ENCODE measurements around the gene ADAM12.

ADAM12 gene, protein sequence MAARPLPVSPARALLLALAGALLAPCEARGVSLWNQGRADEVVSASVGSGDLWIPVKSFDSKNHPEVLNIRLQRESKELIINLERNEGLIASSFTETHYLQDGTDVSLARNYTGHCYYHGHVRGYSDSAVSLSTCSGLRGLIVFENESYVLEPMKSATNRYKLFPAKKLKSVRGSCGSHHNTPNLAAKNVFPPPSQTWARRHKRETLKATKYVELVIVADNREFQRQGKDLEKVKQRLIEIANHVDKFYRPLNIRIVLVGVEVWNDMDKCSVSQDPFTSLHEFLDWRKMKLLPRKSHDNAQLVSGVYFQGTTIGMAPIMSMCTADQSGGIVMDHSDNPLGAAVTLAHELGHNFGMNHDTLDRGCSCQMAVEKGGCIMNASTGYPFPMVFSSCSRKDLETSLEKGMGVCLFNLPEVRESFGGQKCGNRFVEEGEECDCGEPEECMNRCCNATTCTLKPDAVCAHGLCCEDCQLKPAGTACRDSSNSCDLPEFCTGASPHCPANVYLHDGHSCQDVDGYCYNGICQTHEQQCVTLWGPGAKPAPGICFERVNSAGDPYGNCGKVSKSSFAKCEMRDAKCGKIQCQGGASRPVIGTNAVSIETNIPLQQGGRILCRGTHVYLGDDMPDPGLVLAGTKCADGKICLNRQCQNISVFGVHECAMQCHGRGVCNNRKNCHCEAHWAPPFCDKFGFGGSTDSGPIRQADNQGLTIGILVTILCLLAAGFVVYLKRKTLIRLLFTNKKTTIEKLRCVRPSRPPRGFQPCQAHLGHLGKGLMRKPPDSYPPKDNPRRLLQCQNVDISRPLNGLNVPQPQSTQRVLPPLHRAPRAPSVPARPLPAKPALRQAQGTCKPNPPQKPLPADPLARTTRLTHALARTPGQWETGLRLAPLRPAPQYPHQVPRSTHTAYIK

GRCh38 chr10:126387931-126388911 is at the start of gene ADAM12:
TSS of gene ADAM12 (minus strand) at chr10:126388477. CDS start at chr10:126388145, 332 bp downstream.
- no peak for DNase-seq (ENCODE audit: low read depth, low spot score)
- H3K27ac ChIP-seq, result no peak within 1 kb of the TSS

DNA sequence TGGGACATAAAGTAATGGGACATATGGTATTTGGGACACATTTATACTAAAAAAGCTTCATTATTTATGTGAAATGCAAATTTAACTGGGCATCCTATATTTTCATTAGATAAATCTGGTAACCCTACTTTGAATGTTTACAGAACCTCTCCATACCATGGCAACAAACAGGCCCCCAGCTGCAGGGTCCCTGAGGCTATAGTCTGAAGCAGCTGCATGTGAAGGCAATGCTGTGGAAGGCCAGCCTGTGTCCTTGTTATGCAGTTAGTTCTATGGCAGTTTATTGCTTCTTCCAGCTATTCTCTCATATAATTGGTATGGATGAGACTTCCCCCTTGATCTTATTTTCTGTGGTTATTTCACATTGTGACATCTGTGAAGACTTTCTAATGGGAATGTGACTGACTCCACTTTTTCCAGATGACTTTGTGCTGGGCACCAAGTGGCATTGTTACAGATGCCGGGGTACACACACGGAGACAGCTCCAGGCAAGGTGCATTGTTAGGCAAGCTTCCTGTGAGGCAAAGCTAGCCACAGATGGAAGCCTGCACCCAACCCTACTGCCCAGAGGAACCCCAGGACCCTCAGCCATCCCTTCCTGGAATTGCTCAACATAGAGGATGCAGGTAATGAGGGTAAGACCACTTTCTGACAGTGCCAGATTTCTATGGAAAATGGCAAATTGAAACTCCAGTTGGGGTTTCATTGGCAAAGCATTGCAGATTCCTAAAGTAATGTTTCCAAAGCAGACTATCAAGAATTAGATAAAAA is 49.5 kb upstream of the ADAM12 start:
- no peak for DNase-seq (ENCODE audit: low read depth, low spot score)
- H3K27ac ChIP-seq, result no peak overlapping the region

- DNase-seq (ENCODE audit: low read depth, low spot score), result no peak
- no peak overlapping the region for H3K27ac ChIP-seq
Measured at GRCh38 chr10:126434235-126434634, 46.0 kb upstream of the ADAM12 start.

DNA sequence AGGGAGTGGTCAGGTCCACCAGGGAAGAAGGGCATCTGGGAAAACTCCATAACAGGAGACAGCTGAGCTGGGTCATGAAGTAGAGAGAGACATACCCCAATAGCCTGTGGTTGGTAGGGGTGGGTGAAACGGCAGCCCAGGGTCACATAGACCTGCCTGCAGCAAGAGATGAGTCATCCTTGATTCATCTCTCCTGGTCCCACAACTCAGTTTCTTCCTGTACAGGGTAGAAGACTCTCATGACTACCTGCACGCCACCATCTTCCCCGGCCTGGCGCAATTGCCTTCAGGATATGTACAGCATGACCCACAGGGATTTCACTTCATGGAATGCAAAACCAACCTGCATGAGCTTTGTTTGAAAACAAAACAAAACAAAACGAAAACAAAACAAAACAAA is 45.1 kb upstream of the ADAM12 start:
- peak; percentile 57 for DNase-seq (ENCODE audit: low read depth, low spot score)

GRCh38 chr10:126432507-126432906 is 44.2 kb upstream of the ADAM12 start:
- H3K27ac ChIP-seq, result no peak overlapping the region
- DNase-seq (ENCODE audit: low read depth, low spot score), result no peak

More for the DNA sequence above, 45.1 kb upstream of the ADAM12 start:
- H3K27ac ChIP-seq, result no peak overlapping the region

- no peak overlapping the region for H3K27ac ChIP-seq
- DNase-seq (ENCODE audit: low read depth, low spot score), result no peak
Measured at GRCh38 chr10:126431816-126432215, 43.5 kb upstream of the ADAM12 start.

DNA sequence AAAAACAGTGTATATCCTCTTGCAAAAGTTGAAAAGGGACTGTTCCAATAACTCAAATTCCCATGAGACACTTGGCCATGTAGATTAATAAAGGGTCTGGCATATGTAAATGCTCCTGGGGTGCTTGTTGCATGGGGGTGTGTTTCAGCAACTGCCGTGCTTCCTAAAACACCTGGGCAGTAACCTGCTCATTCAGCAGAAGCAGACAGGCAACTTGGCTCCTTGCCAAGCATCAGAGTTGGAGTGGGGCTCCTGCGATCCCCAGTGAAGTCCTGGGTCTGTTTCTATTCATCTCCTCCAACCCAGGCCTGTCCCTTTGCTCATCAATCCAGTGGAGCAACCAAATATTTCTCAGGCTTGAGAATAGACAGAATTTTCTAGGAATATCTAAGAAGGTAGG is 42.2 kb upstream of the ADAM12 start:
- H3K27ac ChIP-seq, result no peak overlapping the region
- DNase-seq (ENCODE audit: low read depth, low spot score), result no peak

GRCh38 chr10:126429275-126429674 is 41.0 kb upstream of the ADAM12 start:
- H3K27ac ChIP-seq, result no peak overlapping the region
- DNase-seq (ENCODE audit: low read depth, low spot score), result no peak

DNA sequence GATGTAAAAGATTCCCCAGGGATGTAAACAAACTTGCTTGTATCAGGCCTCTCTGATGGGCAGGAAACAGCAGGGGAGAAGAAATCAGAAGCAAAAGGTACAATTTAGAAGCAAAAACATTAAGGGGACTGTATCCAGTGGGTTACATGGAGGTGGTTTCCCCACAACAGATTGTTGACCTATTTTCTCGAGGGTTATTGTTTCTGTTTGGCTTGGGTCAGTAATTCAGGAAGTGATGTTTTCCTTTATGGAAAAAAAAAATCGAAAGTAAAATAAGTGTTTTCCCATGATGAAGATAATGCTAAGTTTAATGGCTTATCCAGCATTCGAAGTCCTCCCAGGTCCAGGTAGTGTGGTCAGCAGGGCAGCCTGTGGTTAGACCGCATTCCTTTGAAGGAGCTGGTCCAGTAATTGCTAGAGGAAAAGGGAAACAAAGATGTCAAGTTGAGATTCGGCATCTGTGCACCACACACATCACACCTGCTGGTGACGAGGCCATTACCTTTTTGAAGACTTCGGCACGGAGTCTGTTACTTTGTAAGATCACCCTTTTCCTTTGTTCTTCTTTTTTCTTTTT is 37.3 kb upstream of the ADAM12 start:
- no peak for DNase-seq (ENCODE audit: low read depth, low spot score)

GRCh38 chr10:126425032-126425431 is 36.8 kb upstream of the ADAM12 start:
- no peak for DNase-seq (ENCODE audit: low read depth, low spot score)
- H3K27ac ChIP-seq, result no peak overlapping the region

More for the DNA sequence above, 37.3 kb upstream of the ADAM12 start:
- H3K27ac ChIP-seq, result no peak overlapping the region

DNA sequence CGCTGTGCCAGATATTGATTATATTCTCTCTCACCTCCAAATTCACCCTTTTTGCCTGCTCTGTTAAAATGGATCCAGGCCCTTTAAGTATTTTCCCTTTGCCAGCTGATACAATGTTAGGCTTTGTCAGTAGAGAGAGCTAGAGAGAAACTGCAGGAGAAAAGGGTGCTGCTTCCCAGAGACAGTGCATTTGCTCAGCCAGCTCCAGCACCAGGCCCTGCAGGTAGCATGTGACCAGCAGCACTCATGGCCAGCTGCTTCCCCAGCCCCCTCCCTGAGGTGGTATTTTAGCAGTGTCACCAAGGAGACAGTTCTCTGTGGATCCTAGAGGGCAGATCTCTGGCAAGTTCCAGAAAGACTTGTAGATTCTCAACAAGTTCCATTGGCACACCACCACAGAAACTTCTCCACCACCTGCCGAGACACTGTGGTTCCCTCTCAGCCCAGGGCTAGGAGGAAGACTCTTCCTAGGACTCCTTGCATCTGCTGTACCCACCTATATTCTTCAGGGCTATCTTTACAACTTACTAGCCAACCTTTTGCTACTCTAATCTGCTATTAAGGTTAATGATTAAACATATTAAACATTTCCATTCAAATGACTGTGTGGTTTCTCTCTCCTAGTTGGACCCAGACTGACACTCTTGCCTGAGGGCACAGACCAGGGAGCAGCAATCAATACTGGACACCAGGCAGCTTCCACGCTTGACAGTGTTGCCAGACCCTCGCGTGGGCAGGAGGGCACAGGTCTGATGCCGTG is 35.6 kb upstream of the ADAM12 start:
- no peak overlapping the region for H3K27ac ChIP-seq
- no peak for DNase-seq (ENCODE audit: low read depth, low spot score)

DNA sequence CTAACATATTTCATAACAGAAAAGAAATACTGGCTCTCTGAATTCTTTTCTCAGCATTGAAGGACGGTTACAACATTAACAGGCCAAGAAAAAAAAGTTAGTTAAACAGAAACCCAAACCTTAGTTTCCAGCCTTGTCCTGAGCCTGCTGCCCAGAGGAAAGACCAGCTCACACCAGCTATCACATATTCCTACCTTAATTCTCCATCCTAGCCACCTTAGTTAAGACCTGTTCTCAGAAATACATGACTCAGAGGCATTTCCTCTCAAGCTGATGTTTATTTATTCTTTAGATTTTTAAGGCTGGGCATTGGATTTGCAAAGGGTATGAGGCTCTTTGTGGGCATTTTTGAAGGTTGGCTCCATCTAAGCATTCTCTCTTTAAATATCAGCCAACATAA is 34.3 kb upstream of the ADAM12 start:
- H3K27ac ChIP-seq, result peak overlapping the region; percentile 3

GRCh38 chr10:126421756-126422256 is 33.5 kb upstream of the ADAM12 start:
- H3K27ac ChIP-seq, result peak overlapping the region; percentile 3
- no peak for DNase-seq (ENCODE audit: low read depth, low spot score)

More for the DNA sequence above, 34.3 kb upstream of the ADAM12 start:
- DNase-seq (ENCODE audit: low read depth, low spot score), result no peak

- no peak for DNase-seq (ENCODE audit: low read depth, low spot score)
Measured at GRCh38 chr10:126420567-126421300, 32.5 kb upstream of the ADAM12 start.

DNA sequence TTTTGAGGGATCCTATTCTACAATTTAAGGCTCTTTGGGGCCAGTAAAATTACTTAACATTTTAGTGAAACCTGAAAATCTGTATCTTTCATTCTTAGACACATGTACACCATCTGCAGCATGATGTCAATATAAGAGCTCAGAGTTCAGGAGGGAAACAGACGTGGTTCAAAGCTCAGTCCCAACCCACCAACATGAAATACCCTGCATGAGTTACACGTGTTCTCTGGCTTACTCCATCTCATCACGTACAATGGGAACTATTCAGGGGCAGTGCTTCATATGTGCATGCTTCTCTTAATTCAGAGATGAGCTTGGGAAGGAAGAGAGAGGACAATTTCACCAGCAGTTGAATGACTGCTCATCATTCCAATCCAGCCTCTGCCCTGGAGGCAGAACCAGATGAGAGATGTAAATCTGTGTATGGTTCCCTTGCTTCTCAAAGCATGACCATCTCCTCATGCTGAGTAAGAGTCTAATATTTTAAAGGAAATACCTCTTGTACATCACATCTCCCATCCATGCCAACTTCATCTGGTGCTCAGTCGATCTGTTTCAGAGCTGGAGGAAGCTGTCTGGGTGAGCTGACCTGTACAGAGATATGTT is 29.0 kb upstream of the ADAM12 start:
- DNase-seq (ENCODE audit: low read depth, low spot score), result no peak

More at GRCh38 chr10:126420567-126421300, 32.5 kb upstream of the ADAM12 start:
- no peak overlapping the region for H3K27ac ChIP-seq

GRCh38 chr10:126409821-126410220 is 21.5 kb upstream of the ADAM12 start:
- no peak for DNase-seq (ENCODE audit: low read depth, low spot score)
- H3K27ac ChIP-seq, result no peak overlapping the region

More for the DNA sequence above, 29.0 kb upstream of the ADAM12 start:
- no peak overlapping the region for H3K27ac ChIP-seq

Data from epithelial cell of prostate (primary cell).